GM19193 (cell line): ENCODE measurements around the gene SLCO2A1.

Experiments
- POLR2A ChIP-seq: IDR thresholded peaks from 4 replicates; pipeline ENCODE4 v1.6.1; 2011; ENCODE audit not compliant: insufficient read depth, insufficient read length; ENCODE audit errors: extremely low read depth

The SLCO2A1 gene

GRCh38 chr3:133935843-133936769 lies 93.6 kb downstream of the SLCO2A1 start:
- no peak for TF ChIP-seq POLR2A

DNA sequence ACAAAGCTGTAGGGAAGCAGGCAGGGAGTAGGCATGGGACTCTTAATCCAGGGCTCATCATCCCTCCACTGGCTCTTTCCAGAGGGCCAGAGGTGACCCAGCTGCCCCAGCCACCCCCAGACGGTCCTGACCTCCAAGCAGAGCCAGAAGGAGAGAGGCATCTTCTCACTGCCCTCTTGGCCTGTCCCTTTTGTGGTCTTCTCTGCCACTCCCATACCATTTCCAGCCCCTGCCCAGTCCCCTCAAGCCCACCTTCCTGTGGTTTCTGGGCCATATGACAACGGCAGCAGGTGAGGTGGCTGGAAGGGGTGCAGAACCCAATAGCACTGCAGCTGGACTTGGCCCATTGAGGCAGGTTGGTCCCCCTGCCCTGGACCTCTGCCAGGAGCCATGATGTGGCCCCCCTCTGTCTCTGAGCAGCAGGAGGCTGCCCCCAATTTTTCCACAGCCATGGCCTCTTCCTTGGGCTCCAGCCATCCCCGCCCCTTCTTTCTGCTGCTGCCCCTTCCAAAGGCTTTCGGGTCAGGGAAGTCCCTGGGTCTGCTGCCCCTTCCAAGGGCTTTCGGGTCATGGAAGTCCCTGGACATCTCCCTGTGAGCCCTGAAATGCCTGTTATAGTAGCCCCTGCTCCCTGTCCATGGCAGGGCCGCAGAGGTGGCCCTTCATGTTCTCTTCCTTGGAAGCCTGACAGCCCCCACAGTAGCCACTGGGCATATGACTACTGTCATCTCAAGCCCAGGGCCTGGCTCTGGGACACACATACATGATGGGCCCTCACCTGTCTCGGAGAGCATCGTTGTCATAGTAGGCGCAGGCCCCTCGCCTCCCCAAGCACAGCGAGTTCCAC lies 94.5 kb downstream of the SLCO2A1 start:
- no peak for TF ChIP-seq POLR2A

GRCh38 chr3:133934073-133934970 lies 95.4 kb downstream of the SLCO2A1 start:
- no peak for TF ChIP-seq POLR2A

DNA sequence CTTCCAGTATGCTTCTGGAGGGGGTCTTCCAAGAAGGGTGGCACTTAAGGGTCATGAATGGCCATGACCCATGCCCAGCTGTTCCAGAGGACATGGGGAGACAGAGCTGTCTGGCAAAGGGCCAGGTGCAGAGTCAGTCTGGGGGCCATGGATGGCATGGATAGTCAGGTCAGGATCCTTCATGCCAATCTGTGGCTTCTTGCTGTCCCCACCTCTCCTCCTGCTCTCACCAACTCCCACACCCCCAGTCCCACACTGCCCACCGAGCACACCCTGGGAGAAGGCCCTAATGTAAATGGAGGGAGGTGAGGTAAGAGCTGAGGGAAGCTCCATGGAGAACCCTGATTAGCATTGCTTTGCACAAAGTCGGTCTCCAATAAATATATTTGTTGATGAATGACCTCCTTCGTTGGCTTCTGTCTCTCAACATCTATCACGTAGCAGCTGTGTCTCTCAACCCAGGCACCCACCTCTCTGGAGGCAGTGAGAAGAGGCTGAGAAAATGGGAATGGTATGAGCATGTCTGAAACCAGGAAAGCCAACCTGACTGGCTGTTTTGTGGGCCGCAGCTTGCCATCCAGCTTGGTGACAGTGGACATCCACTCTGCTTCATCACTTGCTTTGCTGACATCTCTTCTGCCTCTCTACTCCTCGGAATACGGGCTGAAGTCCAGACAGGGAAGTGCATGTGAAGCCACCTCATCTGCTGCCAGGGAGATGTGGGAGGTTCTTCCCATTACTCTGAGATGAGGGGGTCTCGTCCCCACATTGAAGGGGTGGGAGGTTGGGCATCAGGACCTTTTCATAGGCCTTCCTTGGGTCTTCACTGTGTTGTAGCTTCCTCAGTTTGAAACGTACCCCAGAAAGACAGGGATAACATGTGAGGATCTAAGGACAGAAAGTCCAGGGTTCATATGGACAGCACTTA lies 96.4 kb downstream of the SLCO2A1 start:
- TF ChIP-seq POLR2A, result no peak

DNA sequence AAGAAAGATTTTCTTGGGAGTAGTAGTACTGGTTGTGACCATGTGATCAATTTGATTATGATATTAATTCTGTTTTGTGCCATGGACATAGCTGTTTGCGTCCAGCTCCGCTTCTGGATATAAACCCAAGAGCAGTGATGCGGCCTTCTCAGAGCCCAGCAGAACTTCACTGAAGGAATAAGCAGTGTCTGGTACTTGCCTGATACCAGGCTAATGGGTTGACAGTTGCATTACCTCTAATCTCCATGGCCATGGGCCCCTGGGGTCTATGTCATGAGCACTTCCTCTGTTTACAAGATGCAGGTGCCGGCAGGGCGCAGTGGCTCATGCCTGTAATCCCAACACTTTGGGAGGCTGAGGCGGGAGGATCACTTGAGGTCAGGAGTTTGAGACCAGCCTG lies 97.7 kb downstream of the SLCO2A1 start:
- no peak for TF ChIP-seq POLR2A

DNA sequence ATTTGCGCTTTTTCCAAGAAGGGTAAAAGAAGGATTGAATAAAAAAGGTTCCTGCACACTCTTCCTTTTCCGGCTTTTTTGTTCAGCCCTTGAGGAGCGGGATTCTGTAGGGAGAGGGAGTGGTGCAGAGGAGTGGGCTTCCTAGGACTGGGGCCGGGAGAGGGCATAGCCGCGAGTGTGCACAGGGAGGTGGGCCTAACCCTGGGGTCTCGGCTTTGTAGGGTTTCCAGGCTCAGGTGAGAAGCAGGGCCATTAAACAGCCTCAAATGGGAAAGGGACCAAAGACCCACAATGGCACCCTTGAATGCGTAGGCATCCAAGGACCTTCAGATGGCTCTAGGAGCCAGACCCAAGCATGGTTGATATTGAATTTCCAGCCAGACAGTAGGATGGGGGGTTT lies 98.6 kb downstream of the SLCO2A1 start:
- no peak for TF ChIP-seq POLR2A

GRCh38 chr3:133930341-133930933 lies 99.3 kb downstream of the SLCO2A1 start:
- no peak for TF ChIP-seq POLR2A

DNA sequence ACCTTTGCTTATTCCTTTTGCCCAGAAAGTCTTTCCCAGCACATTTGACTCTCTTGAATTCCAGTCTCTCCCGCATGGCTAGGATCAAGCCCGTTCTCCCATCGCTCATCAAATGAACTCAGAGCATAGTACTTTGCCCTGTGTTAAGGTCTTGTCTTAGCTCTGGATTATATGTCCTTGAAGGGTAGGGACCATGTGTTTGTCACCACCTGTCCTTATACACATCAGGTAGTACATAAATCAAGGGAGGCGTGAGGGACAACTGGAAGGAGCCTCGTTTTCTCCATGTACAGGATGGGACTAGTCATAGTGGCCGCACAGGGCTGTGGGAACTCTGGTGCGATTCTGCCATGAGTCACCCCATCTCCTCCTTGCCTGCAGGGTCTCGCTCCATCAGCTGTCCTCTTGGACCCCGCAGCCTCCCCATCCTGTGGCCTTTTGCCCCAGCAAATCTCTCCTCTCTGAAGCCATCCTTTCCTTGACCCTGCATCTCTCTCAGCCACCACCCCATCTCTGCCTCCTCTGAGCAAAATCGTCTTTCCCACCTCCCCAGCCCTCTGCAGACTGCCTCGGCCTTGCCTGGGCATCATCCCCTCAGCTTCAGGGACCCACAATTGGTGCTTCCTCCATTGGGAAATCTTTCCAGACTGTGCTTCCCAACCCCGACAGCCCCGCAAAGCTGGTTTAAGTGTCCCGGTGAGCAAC lies 100.7 kb downstream of the SLCO2A1 start:
- TF ChIP-seq POLR2A, result no peak

- no peak for TF ChIP-seq POLR2A
Observed at GRCh38 chr3:133928136-133928893, 101.4 kb downstream of the SLCO2A1 start.

DNA sequence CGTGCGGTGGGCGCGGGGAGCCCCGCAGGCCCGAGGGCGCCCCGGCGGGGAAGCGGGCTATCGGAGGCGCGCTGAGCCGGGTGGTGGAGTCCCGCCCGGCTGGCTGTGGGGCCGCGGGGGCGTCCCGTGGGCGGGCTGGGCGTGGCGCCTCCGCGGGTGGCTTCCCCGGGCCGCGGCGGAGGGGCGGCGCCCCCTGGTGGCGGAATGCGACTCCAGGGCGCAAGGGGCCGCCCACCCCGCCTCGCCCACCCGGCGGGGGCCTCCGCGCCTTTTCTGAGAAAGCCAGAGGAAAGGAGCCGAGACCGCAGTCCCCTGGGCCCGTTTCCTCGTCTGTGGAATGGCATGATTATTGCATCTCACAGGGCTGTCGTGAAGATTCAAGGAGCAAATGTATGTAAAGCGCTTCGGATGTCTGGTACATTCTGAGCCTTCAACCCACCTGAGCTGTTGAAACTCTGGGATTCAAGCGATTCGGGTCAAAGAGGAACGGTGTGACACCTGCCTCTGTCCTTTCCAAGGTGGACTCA lies 102.1 kb downstream of the SLCO2A1 start:
- TF ChIP-seq POLR2A, result no peak

GRCh38 chr3:133926736-133927539 lies 102.8 kb downstream of the SLCO2A1 start:
- no peak for TF ChIP-seq POLR2A

DNA sequence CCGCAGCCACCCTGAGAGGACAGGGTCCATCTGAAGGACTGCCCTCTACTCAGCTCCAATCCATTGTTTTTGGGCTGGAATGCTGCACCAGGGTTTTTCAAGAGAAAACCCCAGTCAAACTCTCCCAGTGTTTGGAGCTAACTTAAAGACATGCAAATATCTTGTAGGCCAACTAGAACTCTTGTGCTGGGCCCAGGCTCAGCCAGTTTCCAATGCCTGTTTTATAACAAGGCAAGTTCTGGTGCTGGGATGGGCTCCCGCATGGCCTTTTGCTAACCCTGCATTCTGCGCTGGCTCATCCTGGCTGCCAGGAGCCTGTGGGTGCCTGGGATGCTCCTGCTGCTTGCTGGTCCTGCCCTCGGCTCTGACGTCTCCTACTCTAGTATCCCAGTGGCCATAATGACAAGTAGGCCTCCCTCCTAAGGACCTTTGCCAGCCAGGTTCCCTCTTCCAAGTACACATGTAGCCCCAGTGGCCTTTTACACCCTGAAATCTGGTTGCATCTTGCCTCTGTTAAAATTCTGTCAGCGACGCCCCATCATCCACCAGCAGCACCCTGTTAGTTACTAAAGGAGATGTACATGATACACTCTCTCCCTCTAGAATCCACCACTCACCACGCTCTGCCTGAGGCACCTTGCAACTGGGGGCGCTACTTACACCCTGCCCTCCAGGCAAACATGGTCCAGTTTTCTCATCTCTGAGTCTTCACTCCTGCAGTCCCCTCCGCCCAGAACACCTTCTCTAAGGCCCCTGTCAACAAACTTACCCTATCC lies 103.6 kb downstream of the SLCO2A1 start:
- TF ChIP-seq POLR2A, result no peak
